SIG-M5 treated with dmso at 0.1 percent for 504 hours (cell line): ENCODE measurements around the gene DKK1.
"Not testable (repeated sequence)": the region's sequence is repeated elsewhere in the genome, so short reads cannot be mapped to it uniquely, and the experiment has no call there.

Source experiments
- DNase-seq: peaks from one replicate; lab custom pipeline; 2025; ENCODE audit not compliant: unreplicated experiment; lab: John Stamatoyannopoulos, UW

Gene DKK1

GRCh38 chr10:52365547-52366432 is 51.7 kb downstream of the DKK1 start:
- DNase-seq, result not testable (repeated sequence)
